Type B pancreatic cell (in vitro differentiated cells): ENCODE results near the gene PTS. TPM values are rescaled to one million over a fixed set of nuclear protein-coding genes. Genes with fewer than 3 reads are reported as not detected.

Experiments
- DNase-seq: peaks from one replicate; pipeline ENCODE4 v3.0.0; 2021; ENCODE audit warnings: mixed read lengths; ENCODE audit not compliant: unreplicated experiment; ENCODE audit errors: extremely low spot score
- H3K27ac Mint-ChIP-seq: 2 replicates; pipeline ENCODE4 v1.8.0; 2021; ENCODE audit warnings: mild to moderate bottlenecking, mixed read lengths
- H3K27me3 Mint-ChIP-seq: 2 replicates; pipeline ENCODE4 v1.8.0; 2021; ENCODE audit warnings: mixed read lengths
- H3K36me3 Mint-ChIP-seq: 2 replicates; pipeline ENCODE4 v1.8.0; 2021; ENCODE audit warnings: mixed read lengths
- H3K4me1 Mint-ChIP-seq: one replicate; pipeline ENCODE4 v1.8.0; 2021; ENCODE audit warnings: mixed read lengths; ENCODE audit not compliant: unreplicated experiment
- H3K4me3 Mint-ChIP-seq: 2 replicates; pipeline ENCODE4 v1.8.0; 2021; ENCODE audit warnings: mild to moderate bottlenecking, mixed read lengths
- H3K9me3 Mint-ChIP-seq: 2 replicates; pipeline ENCODE4 v1.8.0; 2021; ENCODE audit warnings: mixed read lengths
- total RNA-seq: library from RNA; stranded (reverse); gene quantifications from 2 replicates; pipeline ENCODE4 v1.2.1, GENCODE V29; 2021; ENCODE audit warnings: low replicate concordance
- TF ChIP-seq, protein P1 (sequence below): fragments of 200-600 bp; sonication (generic); conservative IDR thresholded peaks from 2 replicates; pipeline ENCODE4 v1.5.0; 2021; ENCODE audit warnings: antibody characterized with exemption, mild to moderate bottlenecking

The PTS gene
- total RNA-seq, 1 donor from 2014 or later: 35.1 TPM

DNA sequence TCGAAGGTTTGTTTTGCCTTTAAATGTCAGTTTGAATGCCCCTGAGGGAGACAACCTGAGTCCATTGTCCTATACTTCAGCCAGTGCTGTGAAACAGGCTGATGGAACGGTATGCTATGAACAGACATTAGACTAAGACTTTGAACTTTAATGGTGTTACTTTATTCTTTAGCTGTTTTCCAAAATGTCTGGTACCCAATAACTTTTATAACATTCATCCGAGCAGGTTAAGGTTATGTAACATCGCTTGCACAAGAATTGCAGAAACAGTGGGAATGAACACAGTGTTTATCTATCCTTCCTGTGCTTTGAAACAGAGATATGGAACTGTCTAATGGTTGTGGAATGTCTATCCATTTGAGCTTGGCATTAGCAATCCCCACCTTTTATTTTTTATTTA is 12.5 kb upstream of the PTS start:
- Mint-ChIP-seq H3K36me3 (no peaks in the 10 kb centered on the region), H3K27ac (no peak overlapping the region)

GRCh38 chr11:112215621-112216020 is 10.6 kb upstream of the PTS start:
- Mint-ChIP-seq H3K36me3 (no peaks in the 10 kb centered on the region), H3K27me3 (peaks cover 4% of the 10 kb centered on the region), H3K4me1 (no peaks in the 10 kb centered on the region), H3K27ac (no peak overlapping the region), H3K9me3 (no peaks in the 10 kb centered on the region), H3K4me3 (no peak overlapping the region)
- TF ChIP-seq, protein P1, sequence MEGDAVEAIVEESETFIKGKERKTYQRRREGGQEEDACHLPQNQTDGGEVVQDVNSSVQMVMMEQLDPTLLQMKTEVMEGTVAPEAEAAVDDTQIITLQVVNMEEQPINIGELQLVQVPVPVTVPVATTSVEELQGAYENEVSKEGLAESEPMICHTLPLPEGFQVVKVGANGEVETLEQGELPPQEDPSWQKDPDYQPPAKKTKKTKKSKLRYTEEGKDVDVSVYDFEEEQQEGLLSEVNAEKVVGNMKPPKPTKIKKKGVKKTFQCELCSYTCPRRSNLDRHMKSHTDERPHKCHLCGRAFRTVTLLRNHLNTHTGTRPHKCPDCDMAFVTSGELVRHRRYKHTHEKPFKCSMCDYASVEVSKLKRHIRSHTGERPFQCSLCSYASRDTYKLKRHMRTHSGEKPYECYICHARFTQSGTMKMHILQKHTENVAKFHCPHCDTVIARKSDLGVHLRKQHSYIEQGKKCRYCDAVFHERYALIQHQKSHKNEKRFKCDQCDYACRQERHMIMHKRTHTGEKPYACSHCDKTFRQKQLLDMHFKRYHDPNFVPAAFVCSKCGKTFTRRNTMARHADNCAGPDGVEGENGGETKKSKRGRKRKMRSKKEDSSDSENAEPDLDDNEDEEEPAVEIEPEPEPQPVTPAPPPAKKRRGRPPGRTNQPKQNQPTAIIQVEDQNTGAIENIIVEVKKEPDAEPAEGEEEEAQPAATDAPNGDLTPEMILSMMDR: no peak
- DNase-seq: no peak

More for the DNA sequence above, 12.5 kb upstream of the PTS start:
- Mint-ChIP-seq H3K4me1 (no peaks in the 10 kb centered on the region), H3K9me3 (no peaks in the 10 kb centered on the region), H3K4me3 (no peak overlapping the region), H3K27me3 (peaks cover 9% of the 10 kb centered on the region)
- TF ChIP-seq, protein P1: no peak
- DNase-seq: no peak

DNA sequence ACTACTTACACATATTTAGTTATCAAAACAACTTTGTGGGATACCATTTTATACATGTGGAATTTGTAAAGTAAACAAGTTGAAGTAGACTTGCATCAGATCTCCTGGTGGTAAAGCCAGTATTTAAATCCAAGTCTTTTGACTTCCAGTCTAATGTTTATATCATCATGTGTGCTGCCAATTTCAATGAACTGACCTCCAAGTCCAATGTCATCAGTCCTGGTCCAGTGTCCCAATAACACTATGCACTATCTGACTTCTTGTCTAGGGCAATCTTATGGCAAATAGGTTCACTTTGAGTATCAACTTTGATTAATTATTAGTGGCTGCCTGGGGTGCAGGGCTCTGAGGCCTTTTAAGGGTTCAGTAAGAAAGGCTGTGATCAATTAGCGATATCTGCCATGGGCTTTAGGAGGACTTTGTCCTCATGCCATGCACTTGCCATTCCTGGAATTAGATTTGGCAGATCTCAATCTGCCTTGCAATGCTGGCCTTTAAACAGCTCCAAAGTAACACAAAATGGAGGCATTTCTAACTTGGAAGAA is 9.6 kb upstream of the PTS start:
- Mint-ChIP-seq H3K9me3 (no peaks in the 10 kb centered on the region), H3K27ac (no peak overlapping the region), H3K4me3 (no peak overlapping the region), H3K4me1 (peaks cover 4% of the 10 kb centered on the region), H3K36me3 (no peaks in the 10 kb centered on the region), H3K27me3 (no peaks in the 10 kb centered on the region)
- TF ChIP-seq, protein P1: no peak
- no peak for DNase-seq

DNA sequence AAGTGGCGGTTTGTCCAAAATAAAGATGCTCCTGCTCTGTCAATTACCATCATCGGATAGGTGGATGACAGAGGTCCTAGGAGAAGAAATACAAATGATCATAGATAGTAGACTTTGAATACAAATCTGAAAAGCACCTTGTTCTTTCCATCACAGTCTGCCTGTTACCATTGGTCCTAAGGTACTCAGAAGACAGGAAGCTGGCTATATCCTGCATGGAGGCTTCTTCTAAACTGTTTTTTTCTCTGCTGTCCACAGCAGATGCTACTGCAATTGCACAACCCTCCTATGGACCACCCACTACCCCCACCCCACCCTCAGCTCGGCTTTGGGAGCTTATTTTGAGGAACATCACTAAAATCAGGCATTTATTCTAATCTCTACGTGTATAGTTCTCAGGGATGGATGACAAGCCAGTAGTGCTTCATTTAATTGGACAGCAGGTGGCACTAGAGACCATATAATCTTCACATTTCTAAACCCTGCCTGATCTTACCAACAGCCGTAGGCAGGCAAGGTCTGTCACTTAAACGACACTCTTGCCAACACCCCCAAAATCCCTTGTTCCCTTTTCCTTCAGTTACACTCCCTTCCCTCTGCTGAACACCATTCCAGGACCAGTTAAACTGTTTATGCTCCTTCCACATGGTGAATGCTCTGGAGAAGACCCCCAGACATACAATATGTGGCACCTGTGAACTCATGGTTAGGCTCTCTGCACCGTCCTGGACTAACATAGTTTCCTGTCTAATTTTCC is 6.6 kb upstream of the PTS start:
- Mint-ChIP-seq H3K4me1 (peaks cover 4% of the 10 kb centered on the region), H3K27ac (no peak overlapping the region), H3K9me3 (no peaks in the 10 kb centered on the region), H3K36me3 (no peaks in the 10 kb centered on the region), H3K4me3 (no peak overlapping the region), H3K27me3 (no peaks in the 10 kb centered on the region)
- TF ChIP-seq, protein P1: peak; percentile 91
- DNase-seq: no peak

DNA sequence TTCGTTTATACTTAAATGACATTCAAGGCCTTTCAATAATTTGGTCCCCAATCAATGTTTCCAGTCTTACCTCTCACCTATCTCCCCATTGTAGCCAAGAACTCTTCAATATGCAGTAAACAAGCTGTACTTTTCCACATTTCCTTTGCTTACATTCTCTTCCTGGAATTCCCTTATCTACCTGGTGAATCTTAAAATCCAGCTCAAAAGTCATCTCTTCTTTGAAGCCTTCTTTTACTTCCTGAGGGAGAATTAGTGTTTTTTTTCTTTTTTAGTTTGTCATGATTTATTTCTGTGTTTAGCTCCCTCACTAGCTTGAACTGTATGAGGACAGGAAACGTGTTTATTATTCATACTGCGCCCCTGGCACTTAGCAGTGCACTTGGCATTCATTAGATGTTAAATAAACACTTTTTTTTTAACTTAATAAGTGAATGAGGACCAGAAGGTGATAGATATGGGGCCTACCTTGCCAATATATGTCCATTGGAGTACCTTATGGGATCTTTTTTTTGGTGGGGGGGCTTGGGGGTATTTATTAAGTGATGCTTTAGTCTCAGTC is 4.9 kb upstream of the PTS start:
- Mint-ChIP-seq H3K4me1 (peaks cover 4% of the 10 kb centered on the region), H3K4me3 (no peak overlapping the region), H3K27me3 (no peaks in the 10 kb centered on the region), H3K36me3 (no peaks in the 10 kb centered on the region), H3K27ac (no peak overlapping the region), H3K9me3 (no peaks in the 10 kb centered on the region)
- TF ChIP-seq, protein P1: no peak
- no peak for DNase-seq
